ENCODE measurements around the gene TRPM7. TPM values are rescaled to one million over a fixed set of nuclear protein-coding genes. Genes with fewer than 3 reads are reported as not detected.

TRPM7 gene, protein sequence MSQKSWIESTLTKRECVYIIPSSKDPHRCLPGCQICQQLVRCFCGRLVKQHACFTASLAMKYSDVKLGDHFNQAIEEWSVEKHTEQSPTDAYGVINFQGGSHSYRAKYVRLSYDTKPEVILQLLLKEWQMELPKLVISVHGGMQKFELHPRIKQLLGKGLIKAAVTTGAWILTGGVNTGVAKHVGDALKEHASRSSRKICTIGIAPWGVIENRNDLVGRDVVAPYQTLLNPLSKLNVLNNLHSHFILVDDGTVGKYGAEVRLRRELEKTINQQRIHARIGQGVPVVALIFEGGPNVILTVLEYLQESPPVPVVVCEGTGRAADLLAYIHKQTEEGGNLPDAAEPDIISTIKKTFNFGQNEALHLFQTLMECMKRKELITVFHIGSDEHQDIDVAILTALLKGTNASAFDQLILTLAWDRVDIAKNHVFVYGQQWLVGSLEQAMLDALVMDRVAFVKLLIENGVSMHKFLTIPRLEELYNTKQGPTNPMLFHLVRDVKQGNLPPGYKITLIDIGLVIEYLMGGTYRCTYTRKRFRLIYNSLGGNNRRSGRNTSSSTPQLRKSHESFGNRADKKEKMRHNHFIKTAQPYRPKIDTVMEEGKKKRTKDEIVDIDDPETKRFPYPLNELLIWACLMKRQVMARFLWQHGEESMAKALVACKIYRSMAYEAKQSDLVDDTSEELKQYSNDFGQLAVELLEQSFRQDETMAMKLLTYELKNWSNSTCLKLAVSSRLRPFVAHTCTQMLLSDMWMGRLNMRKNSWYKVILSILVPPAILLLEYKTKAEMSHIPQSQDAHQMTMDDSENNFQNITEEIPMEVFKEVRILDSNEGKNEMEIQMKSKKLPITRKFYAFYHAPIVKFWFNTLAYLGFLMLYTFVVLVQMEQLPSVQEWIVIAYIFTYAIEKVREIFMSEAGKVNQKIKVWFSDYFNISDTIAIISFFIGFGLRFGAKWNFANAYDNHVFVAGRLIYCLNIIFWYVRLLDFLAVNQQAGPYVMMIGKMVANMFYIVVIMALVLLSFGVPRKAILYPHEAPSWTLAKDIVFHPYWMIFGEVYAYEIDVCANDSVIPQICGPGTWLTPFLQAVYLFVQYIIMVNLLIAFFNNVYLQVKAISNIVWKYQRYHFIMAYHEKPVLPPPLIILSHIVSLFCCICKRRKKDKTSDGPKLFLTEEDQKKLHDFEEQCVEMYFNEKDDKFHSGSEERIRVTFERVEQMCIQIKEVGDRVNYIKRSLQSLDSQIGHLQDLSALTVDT (N-terminal part only)
- total RNA-seq (10 to 100 TPM; 20.4 to 45.0 (median 30.9) TPM), polyA plus RNA-seq (10 to 100 TPM in 1 of 3 donors, 1 to 10 TPM in 2; 5.4 to 25.9 (median 6.1) TPM)
- long read RNA-seq, donor 1, full-length matches to known transcripts: 1 of 1 reads
- long read RNA-seq, donor 1, partial matches to known transcripts: 0 of 1 reads
- long read RNA-seq, donor 1, other reads (novel, unspliced or antisense): 0 of 1 reads
- long read RNA-seq, donor 2, partial matches to known transcripts: 15 of 15 reads
- long read RNA-seq, donor 2, other reads (novel, unspliced or antisense): 0 of 15 reads
- long read RNA-seq, donor 3, full-length matches to known transcripts: 1 of 1 reads
- long read RNA-seq, donor 3, partial matches to known transcripts: 0 of 1 reads
- long read RNA-seq, donor 3, other reads (novel, unspliced or antisense): 0 of 1 reads
- long read RNA-seq, donor 4, partial matches to known transcripts: 8 of 8 reads
- long read RNA-seq, donor 4, other reads (novel, unspliced or antisense): 0 of 8 reads
- long read RNA-seq, donor 5, full-length matches to known transcripts: 1 of 2 reads
- long read RNA-seq, donor 5, partial matches to known transcripts: 1 of 2 reads
- long read RNA-seq, donor 5, other reads (novel, unspliced or antisense): 0 of 2 reads
- long read RNA-seq, donor 6, partial matches to known transcripts: 7 of 7 reads
- long read RNA-seq, donor 6, other reads (novel, unspliced or antisense): 0 of 7 reads
- long read RNA-seq, donor 7: 0 reads
- long read RNA-seq, donor 8, full-length matches to known transcripts: 2 of 2 reads
- long read RNA-seq, donor 8, partial matches to known transcripts: 0 of 2 reads
- long read RNA-seq, donor 8, other reads (novel, unspliced or antisense): 0 of 2 reads
- long read RNA-seq, donor 9: 0 reads
- long read RNA-seq, donor 10: 0 reads

DNA sequence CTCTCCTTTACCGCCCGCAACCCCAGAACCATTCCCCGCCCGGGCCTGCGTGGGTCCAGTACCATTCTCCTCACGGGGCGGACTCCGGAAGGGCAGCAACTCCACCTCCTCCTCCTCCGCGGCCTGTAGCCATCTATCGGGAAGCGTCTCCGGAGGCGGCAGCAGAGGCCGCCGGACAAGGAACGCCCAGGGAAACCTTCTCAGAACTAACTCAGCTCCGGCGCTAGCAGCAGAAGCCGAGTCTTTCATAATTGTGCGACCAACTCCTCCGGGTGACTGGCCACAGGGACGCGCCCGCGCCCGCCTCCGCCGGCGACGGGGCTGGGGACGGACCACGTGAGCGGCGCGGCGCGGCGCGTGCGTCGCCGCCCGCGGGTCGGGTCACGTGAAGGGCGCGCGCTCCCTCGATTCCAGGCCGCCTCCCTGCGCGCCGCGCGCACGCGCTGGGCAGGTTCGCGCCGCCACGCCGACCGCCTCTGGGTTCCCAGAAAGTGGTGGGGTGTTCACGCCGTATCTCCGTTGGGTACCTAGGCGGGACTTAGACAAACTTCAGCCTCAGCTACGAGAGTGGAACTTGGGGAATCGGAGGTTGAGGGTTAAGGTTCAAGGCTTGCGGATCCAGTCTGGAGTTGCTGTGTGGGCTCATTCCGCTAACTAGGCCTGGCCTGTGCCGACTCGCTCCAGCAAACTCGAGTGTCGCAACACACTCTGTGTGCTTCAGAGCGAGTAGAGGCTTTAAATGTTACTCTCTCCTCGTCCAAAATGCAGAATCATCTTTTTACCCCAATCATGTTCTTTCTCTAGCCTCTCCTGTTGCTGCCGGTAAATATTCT is at the start of gene TRPM7:
TSS of gene TRPM7 (minus strand) at position 329 of the 833 bp plus-strand sequence. CDS start at position 65, 264 bp downstream.
- Histone ChIP-seq H3K9me3 (replicated peaks in 1 of 3) (no peaks in the 10 kb centered on the region), H3K4me1 (replicated peaks in 1 of 2) (peaks cover 18 to 28% of the 10 kb centered on the region in 2 donors), H3K27me3 (no peaks in the 10 kb centered on the region), H3K27ac (peak within 1 kb of the TSS; percentile 74 to 98 (median 96)), H3K4me3 (peak within 1 kb of the TSS; percentile 29 to 99 (median 94)), H3K36me3 (replicated peaks in 1 of 2) (no peaks in the 10 kb centered on the region)
- TF ChIP-seq POLR2A (IDR thresholded peaks at IDR 0.05): peak; percentile 62 to 89
- TF ChIP-seq CTCF (IDR thresholded peaks at IDR 0.05): no peak
- WGBS, 4 donors: 0 to 1% (median 0%) methylated on average over 9 to 80 of the region's 80 CpGs
- DNase-seq: peak; percentile 85 to 92 (median 89)
- intact Hi-C loops (cut with DNase I): no loop called here

GRCh38 chr15:50735156-50735555 is 48.6 kb upstream of the TRPM7 start:
- Histone ChIP-seq H3K27me3 (no peaks in the 10 kb centered on the region), H3K4me3 (no peak overlapping the region), H3K4me1 (replicated peaks in 1 of 2) (no peaks in the 10 kb centered on the region), H3K36me3 (replicated peaks in 1 of 2) (peaks cover 0 to 56% of the 10 kb centered on the region in 2 donors), H3K27ac (no peak overlapping the region), H3K9me3 (replicated peaks in 1 of 3) (peaks cover 0 to 4% (median 0%) of the 10 kb centered on the region in 3 donors)
- intact Hi-C loops (cut with DNase I): no loop called here
- DNase-seq: no peak
- WGBS, 4 donors: 81 to 98% (median 91%) methylated on average over 4 of the region's 4 CpGs
- TF ChIP-seq POLR2A (IDR thresholded peaks at IDR 0.05) (no peak), CTCF (IDR thresholded peaks at IDR 0.05) (no peak)

GRCh38 chr15:50726315-50726714 is 39.7 kb upstream of the TRPM7 start:
- Histone ChIP-seq H3K27me3 (no peaks in the 10 kb centered on the region), H3K9me3 (replicated peaks in 1 of 3) (no peaks in the 10 kb centered on the region), H3K27ac (no peak overlapping the region), H3K4me1 (replicated peaks in 1 of 2) (no peaks in the 10 kb centered on the region), H3K4me3 (no peak overlapping the region), H3K36me3 (replicated peaks in 1 of 2) (peaks cover 0 to 30% of the 10 kb centered on the region in 2 donors)
- intact Hi-C loops (cut with DNase I): no loop called here
- 100% methylated on average over 1 of the region's 1 CpG for WGBS, 4 donors
- no peak for DNase-seq
- TF ChIP-seq CTCF (IDR thresholded peaks at IDR 0.05) (no peak), POLR2A (IDR thresholded peaks at IDR 0.05) (no peak)
